Upper lobe of right lung (tissue), 1 donor: ENCODE measurements around the gene TSPAN14. TPM values are rescaled to one million over a fixed set of nuclear protein-coding genes. Genes with fewer than 3 reads are reported as not detected.

Experiments
- ATAC-seq: fragments of 200-7000 bp; cut with Tn5 transposase; one replicate; pipeline ENCODE4 v1.9.1; 2020; ENCODE audit warnings: mild to moderate bottlenecking, moderate library complexity
- DNase-seq: peaks from one replicate; pipeline ENCODE4 v3.0.0-alpha.2; 2020
- H3K27ac ChIP-seq: fragments of 200-600 bp; one replicate; pipeline ENCODE4 v1.8.0; 2022
- H3K27me3 ChIP-seq: fragments of 200-600 bp; one replicate; pipeline ENCODE4 v1.8.0; 2022; ENCODE audit warnings: mild to moderate bottlenecking
- H3K36me3 ChIP-seq: fragments of 200-600 bp; one replicate; pipeline ENCODE4 v1.8.0; 2022
- H3K4me1 ChIP-seq: fragments of 200-600 bp; one replicate; pipeline ENCODE4 v1.8.0; 2022
- H3K4me3 ChIP-seq: fragments of 200-600 bp; one replicate; pipeline ENCODE4 v1.8.0; 2022; ENCODE audit warnings: mild to moderate bottlenecking
- H3K9me3 ChIP-seq: fragments of 200-600 bp; one replicate; pipeline ENCODE4 v1.8.0; 2022
- intact Hi-C: fragments of 100-400 bp; cut with DNase I; formaldehyde crosslinking; loops from one replicate; pipeline ENCODE4 v1.11.0; 2022
- total RNA-seq: library from RNA; stranded (reverse); fragmentation: NEBNext Ultra II Directional; extraction: Animal tissue kit (Norgen Biotek cat#: 25700); gene quantifications from one replicate; pipeline ENCODE4 v1.2.1, GENCODE V29; 2021
- TF ChIP-seq, protein P1 (sequence below): fragments of 200-600 bp; IDR thresholded peaks from one replicate; pipeline ENCODE4 v1.8.0; 2022; ENCODE audit warnings: antibody characterized with exemption
- donor health status: DM: no; HTN: yes; CAD: no; lungs with severe emphysema.

Gene TSPAN14
- total RNA-seq, 1 donor from 2014 or later: 157 TPM

DNA sequence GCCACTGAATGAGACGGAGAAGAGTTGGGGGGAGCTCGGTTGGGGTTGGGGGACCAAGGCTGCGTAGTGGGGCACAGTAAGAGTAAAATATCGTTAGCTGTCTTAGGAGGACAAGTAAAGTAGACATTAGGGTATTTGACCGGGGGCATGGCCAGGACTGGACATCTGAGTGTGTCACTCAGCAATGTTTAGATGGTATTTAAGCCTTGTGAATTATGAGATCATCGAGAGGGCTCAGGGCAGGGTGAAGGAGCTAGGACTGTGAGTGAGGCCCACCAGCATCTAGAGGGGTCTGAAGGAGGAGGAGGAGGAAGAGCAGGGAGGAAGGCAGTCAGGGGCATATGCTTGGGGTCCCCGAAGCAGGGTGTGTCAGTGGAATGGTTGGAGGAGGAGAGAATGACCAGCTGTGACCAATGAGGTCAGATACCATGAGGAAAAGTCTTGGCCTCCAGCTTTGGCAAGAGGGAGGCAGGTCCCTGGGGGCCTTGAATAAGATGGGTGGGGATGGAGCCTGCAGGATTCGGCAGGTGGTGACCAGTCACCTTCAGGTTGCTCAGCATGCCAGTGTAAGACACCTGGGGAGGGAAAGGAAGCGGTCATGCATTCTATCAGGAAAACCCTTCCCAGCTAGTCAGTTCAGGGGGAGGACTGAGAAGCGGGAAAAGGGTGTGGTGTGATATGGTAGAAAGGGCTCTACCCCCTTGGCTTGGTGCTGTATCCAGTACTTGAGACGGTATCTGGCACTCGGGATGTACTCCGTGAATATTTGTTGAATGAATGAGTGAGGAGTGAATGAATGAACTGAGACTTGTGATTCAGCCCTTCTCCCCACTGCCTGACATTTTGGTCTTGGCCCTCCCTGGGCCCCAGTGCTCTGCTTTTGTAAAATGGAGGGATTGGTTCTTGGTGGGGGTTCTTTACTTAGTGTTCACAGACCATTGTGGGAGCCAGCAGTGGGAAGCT, 48.8 kb downstream of the TSPAN14 start:
- Histone ChIP-seq H3K27me3 (no peaks in the 10 kb centered on the region), H3K27ac (peak overlapping the region; percentile 36), H3K4me1 (peaks cover 94% of the 10 kb centered on the region), H3K9me3 (no peaks in the 10 kb centered on the region), H3K4me3 (no peak overlapping the region), H3K36me3 (peaks cover 28% of the 10 kb centered on the region)
- DNase-seq (no peak), ATAC-seq (no peak)
- TF ChIP-seq, protein P1, sequence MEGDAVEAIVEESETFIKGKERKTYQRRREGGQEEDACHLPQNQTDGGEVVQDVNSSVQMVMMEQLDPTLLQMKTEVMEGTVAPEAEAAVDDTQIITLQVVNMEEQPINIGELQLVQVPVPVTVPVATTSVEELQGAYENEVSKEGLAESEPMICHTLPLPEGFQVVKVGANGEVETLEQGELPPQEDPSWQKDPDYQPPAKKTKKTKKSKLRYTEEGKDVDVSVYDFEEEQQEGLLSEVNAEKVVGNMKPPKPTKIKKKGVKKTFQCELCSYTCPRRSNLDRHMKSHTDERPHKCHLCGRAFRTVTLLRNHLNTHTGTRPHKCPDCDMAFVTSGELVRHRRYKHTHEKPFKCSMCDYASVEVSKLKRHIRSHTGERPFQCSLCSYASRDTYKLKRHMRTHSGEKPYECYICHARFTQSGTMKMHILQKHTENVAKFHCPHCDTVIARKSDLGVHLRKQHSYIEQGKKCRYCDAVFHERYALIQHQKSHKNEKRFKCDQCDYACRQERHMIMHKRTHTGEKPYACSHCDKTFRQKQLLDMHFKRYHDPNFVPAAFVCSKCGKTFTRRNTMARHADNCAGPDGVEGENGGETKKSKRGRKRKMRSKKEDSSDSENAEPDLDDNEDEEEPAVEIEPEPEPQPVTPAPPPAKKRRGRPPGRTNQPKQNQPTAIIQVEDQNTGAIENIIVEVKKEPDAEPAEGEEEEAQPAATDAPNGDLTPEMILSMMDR: no peak
- intact Hi-C loops: no loop called here

DNA sequence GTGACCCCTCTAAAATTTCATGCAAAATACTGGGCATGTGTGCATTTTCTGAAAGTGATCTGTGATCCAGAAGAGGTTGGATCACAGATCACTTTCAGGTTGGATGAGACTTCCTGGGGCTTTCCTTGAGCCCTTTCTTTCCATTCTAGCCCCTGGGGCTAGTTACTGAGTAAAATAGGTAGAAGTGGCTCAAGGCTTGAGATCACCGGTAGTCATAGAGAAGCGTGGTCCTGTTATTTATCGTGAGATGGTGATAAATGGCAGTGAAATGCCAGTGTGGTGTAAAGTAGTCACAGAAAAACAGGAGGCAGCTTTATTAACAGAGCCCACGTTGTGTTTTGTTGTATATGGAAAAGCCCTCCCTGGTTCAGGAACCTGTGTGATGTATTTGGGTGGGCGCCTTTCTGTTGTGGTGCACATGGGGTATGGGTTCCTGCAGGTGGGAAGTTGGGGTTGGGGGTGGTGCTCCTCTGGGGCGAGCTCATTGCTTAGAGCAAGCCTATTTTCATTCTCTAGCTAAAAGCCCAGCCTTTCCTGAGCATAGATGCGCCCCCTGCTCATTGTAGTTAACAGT, 49.6 kb downstream of the TSPAN14 start:
- Histone ChIP-seq H3K27ac (peak overlapping the region; percentile 47), H3K27me3 (no peaks in the 10 kb centered on the region), H3K4me1 (peaks cover 90% of the 10 kb centered on the region), H3K9me3 (no peaks in the 10 kb centered on the region), H3K4me3 (no peak overlapping the region), H3K36me3 (peaks cover 35% of the 10 kb centered on the region)
- intact Hi-C loops: no loop called here
- ATAC-seq (no peak), DNase-seq (no peak)
- TF ChIP-seq, protein P1: no peak

DNA sequence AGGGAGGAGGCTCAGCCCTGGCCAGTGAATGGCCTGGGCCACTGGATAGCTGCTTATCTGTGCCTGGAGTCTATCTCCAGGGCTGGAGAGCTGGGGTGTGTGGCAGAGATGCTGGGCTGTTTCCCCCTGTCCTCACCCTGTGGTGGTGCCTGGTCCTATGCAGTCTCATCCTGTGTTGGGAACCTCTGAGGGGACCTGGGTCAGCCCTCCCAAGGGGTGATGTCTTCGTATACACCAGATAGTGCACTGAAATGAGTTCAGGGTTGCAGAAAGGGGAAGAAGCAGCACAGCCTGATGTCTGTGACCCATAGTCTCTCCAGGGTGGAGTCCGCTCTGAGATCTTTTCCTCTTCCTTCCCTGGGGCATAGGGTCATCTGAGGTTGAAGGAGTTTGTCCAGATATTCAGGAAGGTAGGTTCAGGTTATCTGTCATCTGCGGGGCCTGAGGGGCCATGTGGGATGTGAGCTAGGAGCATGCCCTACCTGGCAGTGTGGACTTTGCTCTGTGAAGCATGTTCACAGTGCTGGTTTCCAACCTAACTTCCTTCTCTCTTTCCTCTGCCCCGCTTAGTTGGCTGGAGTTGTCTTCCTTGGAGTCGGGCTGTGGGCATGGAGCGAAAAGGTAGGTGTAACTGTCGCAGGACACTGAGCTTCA, 50.2 kb downstream of the TSPAN14 start:
- TF ChIP-seq, protein P1: no peak
- H3K27ac ChIP-seq: peak overlapping the region; percentile 65
- no peaks in the 10 kb centered on the region for H3K9me3 ChIP-seq
- peaks cover 41% of the 10 kb centered on the region for H3K36me3 ChIP-seq
- intact Hi-C loops: no loop called here
- no peaks in the 10 kb centered on the region for H3K27me3 ChIP-seq
- peak; percentile 49 for ATAC-seq
- H3K4me3 ChIP-seq: no peak overlapping the region
- DNase-seq: no peak
- peaks cover 90% of the 10 kb centered on the region for H3K4me1 ChIP-seq

DNA sequence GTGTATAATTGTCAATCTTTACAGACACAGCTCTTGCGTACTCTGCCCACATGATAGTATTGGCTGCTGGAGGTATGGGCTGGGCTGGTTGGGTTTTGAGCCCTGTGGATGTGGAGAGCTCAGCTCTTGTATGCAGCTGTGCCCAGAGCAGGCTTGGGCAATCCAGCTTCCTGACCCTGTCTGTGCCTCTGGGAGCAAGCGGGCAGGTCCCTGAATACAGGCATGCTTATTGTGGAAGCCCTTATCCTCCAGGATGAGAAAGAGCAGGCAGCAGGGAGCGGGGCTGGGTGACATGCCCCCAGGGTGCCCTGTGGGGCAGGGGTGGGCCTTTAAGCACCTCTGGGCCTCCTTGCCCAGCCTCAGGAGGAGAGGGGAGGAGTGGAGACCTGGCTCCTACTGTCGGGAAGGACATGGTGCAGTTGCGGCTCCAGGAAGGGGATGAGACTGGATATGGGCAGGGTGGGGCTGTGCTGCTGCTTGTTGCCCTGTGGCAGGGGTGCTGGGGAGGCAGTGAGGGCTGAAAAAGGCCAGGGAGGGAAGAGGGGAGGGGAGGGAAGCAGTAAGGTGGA, 50.9 kb downstream of the TSPAN14 start:
- intact Hi-C loops: loop anchor here (5.0 kb wide), 1 partner anchor 43 kb away; no protein-coding TSS in a partner anchor
- H3K4me1 ChIP-seq: peaks cover 90% of the 10 kb centered on the region
- ATAC-seq (no peak), DNase-seq (no peak)
- peak overlapping the region; percentile 65 for H3K27ac ChIP-seq
- no peak overlapping the region for H3K4me3 ChIP-seq
- peaks cover 48% of the 10 kb centered on the region for H3K36me3 ChIP-seq
- no peaks in the 10 kb centered on the region for H3K9me3 ChIP-seq
- H3K27me3 ChIP-seq: no peaks in the 10 kb centered on the region
- TF ChIP-seq, protein P1: no peak

DNA sequence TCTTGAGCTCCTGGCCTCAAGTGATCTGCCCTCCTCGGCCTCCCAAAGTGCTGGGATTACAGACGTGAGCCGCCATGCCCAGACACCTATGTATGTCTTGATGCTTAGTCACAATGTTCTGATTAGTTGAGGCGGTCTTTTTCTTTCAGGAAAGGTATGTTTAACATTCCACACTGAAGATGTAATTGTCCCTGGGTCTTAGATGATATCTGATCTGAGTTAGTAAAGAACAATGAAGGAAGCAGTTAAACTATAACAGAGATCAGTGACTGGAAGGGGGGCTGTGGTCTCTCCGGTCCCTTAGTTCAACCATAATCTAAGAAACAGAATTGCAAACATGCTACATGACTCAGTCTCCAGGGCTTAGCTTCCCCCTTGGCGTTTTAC, 52.1 kb downstream of the TSPAN14 start:
- no peak overlapping the region for H3K4me3 ChIP-seq
- intact Hi-C loops: loop anchor here (5.0 kb wide), 1 partner anchor 44 kb away; no protein-coding TSS in a partner anchor
- ATAC-seq (no peak), DNase-seq (no peak)
- H3K36me3 ChIP-seq: peaks cover 60% of the 10 kb centered on the region
- peaks cover 82% of the 10 kb centered on the region for H3K4me1 ChIP-seq
- no peaks in the 10 kb centered on the region for H3K9me3 ChIP-seq
- TF ChIP-seq, protein P1: no peak
- peak overlapping the region; percentile 65 for H3K27ac ChIP-seq
- no peaks in the 10 kb centered on the region for H3K27me3 ChIP-seq
